GM19240 (cell line): ENCODE measurements around the gene E4F1.

Experiments used
- DNase-seq: peaks from one replicate; pipeline ENCODE4 v3.0.0; 2011; ENCODE audit warnings: low spot score; ENCODE audit not compliant: insufficient read length

E4F1 gene

GRCh38 chr16:2223221-2223941 is at the start of gene E4F1:
Gene E4F1 (plus strand): TSS chr16:2223591. CDS start chr16:2223614, 23 bp downstream.
- peak; percentile 100 for DNase-seq

- DNase-seq = no peak
Observed at GRCh38 chr16:2173916-2174315, 49.5 kb upstream of the E4F1 start.

- no peak for DNase-seq
Observed at GRCh38 chr16:2174396-2175131, 48.8 kb upstream of the E4F1 start.

- DNase-seq = no peak
Observed at GRCh38 chr16:2175454-2175853, 47.9 kb upstream of the E4F1 start.

- no peak for DNase-seq
Observed at GRCh38 chr16:2176047-2176446, 47.3 kb upstream of the E4F1 start.

GRCh38 chr16:2177101-2177500 is 46.3 kb upstream of the E4F1 start:
- no peak for DNase-seq

GRCh38 chr16:2177561-2177960 is 45.8 kb upstream of the E4F1 start:
- no peak for DNase-seq

- no peak for DNase-seq
Observed at GRCh38 chr16:2178321-2179106, 44.9 kb upstream of the E4F1 start.

- DNase-seq = no peak
Observed at GRCh38 chr16:2179107-2179501, 44.3 kb upstream of the E4F1 start.

GRCh38 chr16:2179576-2179975 is 43.8 kb upstream of the E4F1 start:
- DNase-seq = no peak

GRCh38 chr16:2180461-2180860 is 42.9 kb upstream of the E4F1 start:
- no peak for DNase-seq

GRCh38 chr16:2180962-2181923 is 42.1 kb upstream of the E4F1 start:
- DNase-seq = no peak

- no peak for DNase-seq
Observed at GRCh38 chr16:2181952-2182351, 41.4 kb upstream of the E4F1 start.

GRCh38 chr16:2183671-2184070 is 39.7 kb upstream of the E4F1 start:
- no peak for DNase-seq

- DNase-seq = no peak
Observed at GRCh38 chr16:2184346-2184745, 39.0 kb upstream of the E4F1 start.

- DNase-seq = no peak
Observed at GRCh38 chr16:2184962-2185361, 38.4 kb upstream of the E4F1 start.

GRCh38 chr16:2186064-2186463 is 37.3 kb upstream of the E4F1 start:
- no peak for DNase-seq

GRCh38 chr16:2186505-2186904 is 36.9 kb upstream of the E4F1 start:
- no peak for DNase-seq

GRCh38 chr16:2187212-2187611 is 36.2 kb upstream of the E4F1 start:
- DNase-seq = no peak

- no peak for DNase-seq
Observed at GRCh38 chr16:2188395-2188794, 35.0 kb upstream of the E4F1 start.
